ENCODE results near the gene KCTD17. TPM values are rescaled to one million over a fixed set of nuclear protein-coding genes. Genes with fewer than 3 reads are reported as not detected.

Gene KCTD17
- total RNA-seq, 2 experiments from 2014 or later: 30.3 to 30.6 TPM

DNA sequence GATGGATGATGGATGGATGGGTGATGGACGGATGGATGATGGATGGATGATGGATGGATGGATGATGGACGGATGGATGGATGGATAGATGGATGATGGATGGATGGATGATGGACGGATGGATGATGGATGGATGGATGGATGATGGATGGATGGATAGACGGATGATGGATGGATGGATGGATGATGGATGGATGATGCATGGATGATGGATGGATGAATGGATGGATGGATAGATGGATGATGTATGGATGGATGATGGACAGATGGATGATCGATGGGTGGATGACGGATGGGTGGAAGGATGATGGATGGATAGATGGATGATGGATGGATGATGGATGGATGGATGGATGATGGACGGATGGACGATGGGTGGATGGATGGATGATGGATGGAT, 21.1 kb downstream of the KCTD17 start:
- Mint-ChIP-seq H3K4me1 (ENCODE audit: low read depth) (peaks cover 4% of the 10 kb centered on the region), H3K27ac (no peak overlapping the region), H3K36me3 (ENCODE audit: low read depth) (no peaks in the 10 kb centered on the region), H3K4me3 (no peak overlapping the region), H3K27me3 (peaks cover 38% of the 10 kb centered on the region), H3K9me3 (no peaks in the 10 kb centered on the region)
- POLR2A ChIA-PET: interaction anchor here (1.0 kb wide), 1 partner anchor 9 kb away, joined by 3 read pairs; no protein-coding TSS in a partner anchor
- CTCF ChIA-PET: interaction anchor here (1.6 kb wide), 1 partner anchor 50 kb away, joined by 4 read pairs; no protein-coding TSS in a partner anchor
- DNase-seq (no peak), ATAC-seq (no peak)
- TF ChIP-seq, protein P1, sequence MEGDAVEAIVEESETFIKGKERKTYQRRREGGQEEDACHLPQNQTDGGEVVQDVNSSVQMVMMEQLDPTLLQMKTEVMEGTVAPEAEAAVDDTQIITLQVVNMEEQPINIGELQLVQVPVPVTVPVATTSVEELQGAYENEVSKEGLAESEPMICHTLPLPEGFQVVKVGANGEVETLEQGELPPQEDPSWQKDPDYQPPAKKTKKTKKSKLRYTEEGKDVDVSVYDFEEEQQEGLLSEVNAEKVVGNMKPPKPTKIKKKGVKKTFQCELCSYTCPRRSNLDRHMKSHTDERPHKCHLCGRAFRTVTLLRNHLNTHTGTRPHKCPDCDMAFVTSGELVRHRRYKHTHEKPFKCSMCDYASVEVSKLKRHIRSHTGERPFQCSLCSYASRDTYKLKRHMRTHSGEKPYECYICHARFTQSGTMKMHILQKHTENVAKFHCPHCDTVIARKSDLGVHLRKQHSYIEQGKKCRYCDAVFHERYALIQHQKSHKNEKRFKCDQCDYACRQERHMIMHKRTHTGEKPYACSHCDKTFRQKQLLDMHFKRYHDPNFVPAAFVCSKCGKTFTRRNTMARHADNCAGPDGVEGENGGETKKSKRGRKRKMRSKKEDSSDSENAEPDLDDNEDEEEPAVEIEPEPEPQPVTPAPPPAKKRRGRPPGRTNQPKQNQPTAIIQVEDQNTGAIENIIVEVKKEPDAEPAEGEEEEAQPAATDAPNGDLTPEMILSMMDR (IDR thresholded peaks at IDR 0.05): no peak
- intact Hi-C loops (cut with micrococcal nuclease): no loop called here

DNA sequence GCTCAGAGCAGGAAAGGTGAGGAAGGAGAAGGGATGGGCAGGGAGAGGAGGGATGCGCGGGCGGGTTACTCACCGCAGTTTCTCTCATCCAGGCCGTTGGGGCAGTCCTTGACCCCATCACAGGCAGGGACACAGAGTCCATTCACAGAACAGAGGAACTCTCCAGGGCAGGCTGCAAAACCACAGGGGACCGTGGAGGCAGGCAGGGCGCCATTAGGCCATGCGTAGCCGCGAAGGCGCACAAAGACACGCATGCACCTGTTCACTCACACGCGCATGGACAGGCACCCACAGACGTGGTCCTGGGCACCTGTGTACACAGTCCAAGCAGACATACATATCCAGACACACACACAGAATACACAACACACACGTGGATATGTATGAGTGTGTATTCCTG, 23.0 kb downstream of the KCTD17 start:
- TF ChIP-seq, protein P1 (IDR thresholded peaks at IDR 0.05): no peak
- CTCF ChIA-PET: interaction anchor here (0.6 to 1.6 kb wide), 2 partner anchors 48 to 97 kb away, joined by 4 read pairs; no protein-coding TSS in a partner anchor
- POLR2A ChIA-PET: interaction anchor here (1.0 to 1.4 kb wide), 3 partner anchors 23 to 122 kb away, joined by 3 read pairs; partner anchors contain the start of gene KCTD17
- ATAC-seq (no peak), DNase-seq (no peak)
- intact Hi-C loops (cut with micrococcal nuclease): no loop called here
- peaks cover 23% of the 10 kb centered on the region for H3K4me1 Mint-ChIP-seq (ENCODE audit: low read depth)
- no peaks in the 10 kb centered on the region for H3K9me3 Mint-ChIP-seq
- no peak overlapping the region for H3K27ac Mint-ChIP-seq
- H3K36me3 Mint-ChIP-seq (ENCODE audit: low read depth): no peaks in the 10 kb centered on the region
- no peak overlapping the region for H3K4me3 Mint-ChIP-seq
- H3K27me3 Mint-ChIP-seq: peaks cover 25% of the 10 kb centered on the region

DNA sequence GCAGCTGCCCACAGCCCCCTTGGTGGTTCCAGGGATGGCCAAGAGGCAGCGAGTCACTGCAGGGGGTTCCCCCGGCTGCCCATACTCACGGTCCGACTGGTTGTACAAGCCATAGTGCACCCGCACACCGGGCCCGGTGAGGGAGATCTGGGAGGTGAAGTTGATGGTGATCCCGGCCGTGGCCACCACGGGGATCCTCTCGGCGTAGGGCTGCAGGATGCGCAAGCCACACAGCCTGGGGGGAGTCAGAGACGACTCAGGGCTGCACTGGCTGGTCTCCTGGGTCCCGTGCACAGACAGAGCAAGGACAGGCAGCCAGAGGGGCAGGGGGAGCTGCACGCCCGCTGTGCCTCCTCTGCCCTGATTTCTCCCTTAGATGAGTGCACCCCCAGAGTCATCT, 23.5 kb downstream of the KCTD17 start:
- CTCF ChIA-PET: no interaction called here
- no peaks in the 10 kb centered on the region for H3K9me3 Mint-ChIP-seq
- ATAC-seq (no peak), DNase-seq (no peak)
- intact Hi-C loops (cut with micrococcal nuclease): loop anchor here (5.0 kb wide), 1 partner anchor 47 kb away; no protein-coding TSS in a partner anchor
- peaks cover 28% of the 10 kb centered on the region for H3K4me1 Mint-ChIP-seq (ENCODE audit: low read depth)
- no peaks in the 10 kb centered on the region for H3K36me3 Mint-ChIP-seq (ENCODE audit: low read depth)
- POLR2A ChIA-PET: interaction anchor here (1.0 to 1.4 kb wide), 4 partner anchors 23 to 125 kb away, joined by 3 read pairs; partner anchors contain the start of gene KCTD17
- peaks cover 20% of the 10 kb centered on the region for H3K27me3 Mint-ChIP-seq
- TF ChIP-seq, protein P1 (IDR thresholded peaks at IDR 0.05): no peak
- H3K27ac Mint-ChIP-seq: no peak overlapping the region
- no peak overlapping the region for H3K4me3 Mint-ChIP-seq

DNA sequence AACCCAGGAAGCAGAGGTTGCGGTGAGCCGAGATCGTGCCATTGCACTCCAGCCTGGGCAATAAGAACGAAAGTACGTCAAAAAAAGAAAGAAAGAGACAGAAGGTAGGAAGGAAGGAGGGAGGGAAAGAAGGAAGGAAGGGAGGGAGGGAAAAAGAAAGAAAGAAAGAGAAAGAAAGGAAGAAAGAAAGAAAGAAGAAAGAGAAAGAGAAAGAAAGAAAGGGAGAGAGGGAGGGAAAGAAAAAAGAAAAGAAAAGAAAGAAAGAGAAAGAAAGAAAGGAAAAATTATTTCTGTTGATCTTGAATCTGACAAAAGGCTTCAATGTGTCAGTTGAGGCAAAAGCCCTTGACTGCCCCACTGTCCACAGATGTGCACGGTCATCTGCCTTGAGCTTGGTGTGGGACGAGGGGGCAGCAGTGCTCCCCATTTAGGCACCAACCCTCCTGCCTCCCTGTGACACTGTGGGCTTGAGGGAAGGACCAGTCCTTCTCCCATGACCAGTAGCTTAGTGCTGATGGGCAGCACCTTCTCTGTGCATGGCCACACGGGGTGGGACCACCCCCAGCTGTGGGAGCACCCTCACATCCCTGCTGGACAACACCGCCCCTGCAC, 24.4 kb downstream of the KCTD17 start:
- peaks cover 37% of the 10 kb centered on the region for H3K4me1 Mint-ChIP-seq (ENCODE audit: low read depth)
- intact Hi-C loops (cut with micrococcal nuclease): loop anchor here (5.0 kb wide), 1 partner anchor 46 kb away; no protein-coding TSS in a partner anchor
- H3K4me3 Mint-ChIP-seq: no peak overlapping the region
- ChIA-PET CTCF (interaction anchor here (0.6 to 1.8 kb wide), 6 partner anchors 23 to 122 kb away, joined by 3 to 6 read pairs (median 4); no protein-coding TSS in a partner anchor), POLR2A (interaction anchor here (0.8 to 1.4 kb wide), 6 partner anchors 24 to 124 kb away, joined by 3 read pairs; partner anchors contain the start of gene KCTD17)
- no peaks in the 10 kb centered on the region for H3K36me3 Mint-ChIP-seq (ENCODE audit: low read depth)
- TF ChIP-seq, protein P1 (IDR thresholded peaks at IDR 0.05): no peak
- ATAC-seq (no peak), DNase-seq (no peak)
- H3K9me3 Mint-ChIP-seq: no peaks in the 10 kb centered on the region
- H3K27ac Mint-ChIP-seq: no peak overlapping the region
- H3K27me3 Mint-ChIP-seq: peaks cover 16% of the 10 kb centered on the region
